ENCODE results near the gene JMJD6.
"Not testable (repeated sequence)": the region's sequence is repeated elsewhere in the genome, so short reads cannot be mapped to it uniquely, and the experiment has no call there.

Gene JMJD6

GRCh38 chr17:76715496-76715830 is 10.9 kb downstream of the JMJD6 start:
- DNase-seq, result no peak

GRCh38 chr17:76714822-76715495 is 11.4 kb downstream of the JMJD6 start:
- DNase-seq, result peak; percentile 91

DNA sequence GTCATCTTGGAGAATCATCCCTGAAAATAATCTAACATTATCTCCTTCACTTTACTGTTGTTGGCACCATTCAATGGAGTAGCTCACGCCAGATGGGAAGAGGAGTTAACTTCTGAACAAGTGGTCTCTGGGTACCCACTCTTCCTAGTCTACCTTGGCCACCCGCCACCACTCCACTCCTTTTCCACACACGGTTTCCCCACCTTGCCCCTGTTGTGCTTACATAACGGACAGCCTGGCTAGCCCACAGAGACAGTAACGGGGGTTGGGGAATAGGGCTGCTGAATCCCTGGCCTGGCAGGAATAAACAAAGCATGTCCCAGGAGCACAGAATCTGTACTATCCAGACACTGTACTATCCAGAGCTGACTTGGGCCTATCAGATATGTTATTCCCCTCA is 12.1 kb downstream of the JMJD6 start:
- no peak for DNase-seq

DNA sequence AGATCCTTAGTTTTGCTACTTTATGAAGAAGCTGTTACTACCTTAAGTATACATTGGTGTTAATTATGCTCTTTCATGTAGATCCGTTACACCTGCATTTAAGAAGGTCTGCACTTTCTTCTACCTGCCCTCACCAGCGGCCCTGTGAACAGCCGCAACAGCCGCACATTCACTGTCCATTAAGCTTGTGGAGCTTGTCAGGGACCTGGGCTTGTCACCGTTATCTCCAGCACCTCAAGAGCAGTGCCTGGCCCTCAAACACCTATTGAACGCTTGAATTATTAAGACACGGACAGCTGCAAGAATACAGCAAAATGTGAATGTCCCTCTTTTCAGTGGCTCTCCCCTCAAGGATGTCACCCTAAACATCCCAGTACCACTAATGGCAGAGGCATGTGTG is 12.6 kb downstream of the JMJD6 start:
- no peak for DNase-seq

- DNase-seq, result not testable (repeated sequence)
Measured at GRCh38 chr17:76712321-76712720, 14.1 kb downstream of the JMJD6 start.

DNA sequence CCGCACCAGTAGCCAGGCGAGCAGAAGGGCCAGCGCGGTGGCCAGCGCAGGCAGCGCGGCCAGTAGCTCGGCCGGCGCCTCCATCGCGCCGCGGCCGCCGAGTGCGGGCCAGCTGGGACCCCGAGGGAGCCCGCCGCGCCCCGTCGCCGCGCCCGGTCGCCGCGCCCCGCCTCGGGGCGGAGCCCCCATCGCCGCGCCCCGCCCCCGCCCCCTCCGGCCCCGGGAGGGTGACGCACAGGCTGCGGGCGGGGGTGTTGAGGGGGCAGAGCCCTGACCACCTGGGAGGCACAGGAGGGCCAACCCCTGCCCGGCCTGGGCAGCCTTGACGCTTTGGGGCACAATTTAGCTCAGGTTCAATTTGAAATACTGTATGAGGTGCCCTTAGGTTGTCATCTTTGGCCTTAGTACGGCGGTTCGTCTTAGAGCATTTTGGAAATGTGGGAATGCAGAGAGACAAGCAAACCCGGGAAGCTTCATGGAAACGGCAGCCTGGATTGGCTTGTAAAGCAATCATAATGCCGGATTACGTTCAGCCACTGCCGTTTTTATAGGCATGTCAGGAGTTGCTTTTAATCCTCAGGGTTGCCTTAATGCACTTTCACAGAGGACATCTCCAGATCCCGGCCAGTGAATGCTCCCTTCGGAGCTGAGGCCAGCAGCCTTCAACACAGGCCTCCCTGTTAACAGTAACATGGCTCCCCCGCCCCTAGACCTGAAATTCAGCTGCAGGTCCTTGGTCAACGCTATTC is 15.4 kb downstream of the JMJD6 start, which contains the start of gene MXRA7:
TSS of gene MXRA7 (minus strand) at position 103 of the 749 bp plus-strand sequence. CDS start at position 84, 19 bp downstream.
- peak; percentile 86 for DNase-seq

GRCh38 chr17:76709951-76710862 is 16.2 kb downstream of the JMJD6 start:
- DNase-seq, result not testable (repeated sequence)

GRCh38 chr17:76709077-76709950 is 17.1 kb downstream of the JMJD6 start:
- DNase-seq, result no peak

DNA sequence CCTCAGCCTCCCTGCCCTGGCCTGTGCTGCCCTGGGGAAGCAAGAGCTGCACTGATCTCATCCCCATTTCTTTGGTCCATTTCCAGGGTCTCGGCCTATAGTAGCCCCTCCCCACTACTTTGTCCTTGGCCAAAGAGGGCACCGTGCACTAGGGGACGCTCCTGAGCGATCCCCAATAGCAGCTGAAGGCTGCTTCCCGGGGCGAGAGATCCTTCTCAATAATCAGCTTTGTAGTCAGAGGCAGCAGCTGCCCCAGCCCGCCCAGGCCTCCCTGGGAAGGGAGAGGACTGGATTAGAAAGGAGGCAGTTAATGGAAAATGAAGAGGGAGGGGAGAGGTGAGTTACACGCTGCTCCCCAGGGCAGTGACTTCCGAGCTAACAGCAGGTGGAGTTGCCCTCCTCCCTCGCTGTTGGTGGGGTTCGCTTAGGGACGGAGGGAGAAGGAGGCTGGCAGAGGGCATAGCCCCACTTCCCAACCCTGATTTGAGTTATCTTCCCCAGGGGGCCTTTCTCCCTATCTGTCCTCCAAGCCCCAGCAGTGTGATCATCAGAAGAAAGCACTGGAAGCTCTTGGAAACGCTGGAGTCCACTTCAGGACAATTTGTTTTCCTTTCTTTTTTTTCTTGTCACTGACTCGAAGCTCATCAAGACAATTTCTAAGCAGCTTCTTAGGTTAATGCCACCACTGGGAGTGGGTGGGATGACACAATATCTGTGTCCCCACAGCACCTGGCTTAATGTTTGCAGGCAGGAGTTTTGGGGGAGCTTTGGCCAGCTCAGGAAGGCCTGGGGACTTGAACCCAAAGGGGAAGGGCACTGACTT is 18.2 kb downstream of the JMJD6 start:
- DNase-seq, result no peak

- DNase-seq, result no peak
Measured at GRCh38 chr17:76706817-76707216, 19.6 kb downstream of the JMJD6 start.

DNA sequence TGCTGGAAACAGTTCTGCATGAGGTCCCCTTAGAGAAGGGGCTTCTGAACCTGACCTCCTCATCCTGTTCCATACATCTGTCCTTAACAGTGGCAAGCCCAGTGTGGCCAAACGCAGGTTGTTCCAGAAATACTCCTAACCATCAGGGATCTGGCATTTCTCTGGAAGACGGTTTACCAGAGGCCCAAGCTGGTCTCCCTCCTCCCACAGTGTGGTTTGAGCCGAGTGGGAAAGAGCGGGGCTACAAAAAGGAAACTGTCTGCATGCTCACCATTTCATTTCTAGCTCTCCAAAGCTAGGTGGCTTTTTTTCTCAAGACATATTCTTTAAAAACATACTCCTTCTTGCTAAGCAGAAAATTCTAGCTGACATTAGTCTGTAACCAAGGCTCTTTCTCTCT is 21.6 kb downstream of the JMJD6 start:
- no peak for DNase-seq

DNA sequence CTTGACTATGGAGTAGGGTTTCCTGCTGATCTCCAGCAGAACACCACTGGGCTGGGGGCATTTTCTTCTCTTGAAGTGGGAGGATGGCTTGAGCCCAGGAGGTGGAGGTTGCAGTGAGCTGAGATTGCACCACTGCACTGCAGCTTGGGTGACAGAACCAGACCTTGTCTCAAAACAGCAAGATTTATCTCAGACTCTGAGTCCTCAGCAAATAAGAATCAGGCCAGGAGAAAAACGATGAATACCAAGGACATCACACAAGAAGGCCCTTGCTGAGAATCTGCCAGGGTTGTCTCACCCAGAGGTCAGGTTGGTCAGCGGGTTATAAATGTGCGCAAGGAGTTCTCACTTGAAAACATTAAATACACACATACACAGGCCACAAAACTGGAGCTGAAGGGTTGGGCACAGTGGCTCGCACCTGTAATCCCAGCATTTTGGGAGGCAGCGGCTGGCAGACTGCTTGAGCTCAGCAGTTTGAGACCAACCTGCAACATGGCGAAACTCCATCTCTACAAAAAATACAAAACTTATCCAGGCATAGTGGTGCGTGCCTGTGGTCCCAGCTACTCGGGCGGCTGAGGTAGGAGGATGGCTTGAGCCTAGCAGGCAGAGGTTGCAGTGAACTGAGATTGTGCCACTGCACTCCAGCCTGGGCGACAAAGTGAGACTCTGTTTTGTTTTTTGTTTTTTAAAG is 23.3 kb downstream of the JMJD6 start:
- no peak for DNase-seq

DNA sequence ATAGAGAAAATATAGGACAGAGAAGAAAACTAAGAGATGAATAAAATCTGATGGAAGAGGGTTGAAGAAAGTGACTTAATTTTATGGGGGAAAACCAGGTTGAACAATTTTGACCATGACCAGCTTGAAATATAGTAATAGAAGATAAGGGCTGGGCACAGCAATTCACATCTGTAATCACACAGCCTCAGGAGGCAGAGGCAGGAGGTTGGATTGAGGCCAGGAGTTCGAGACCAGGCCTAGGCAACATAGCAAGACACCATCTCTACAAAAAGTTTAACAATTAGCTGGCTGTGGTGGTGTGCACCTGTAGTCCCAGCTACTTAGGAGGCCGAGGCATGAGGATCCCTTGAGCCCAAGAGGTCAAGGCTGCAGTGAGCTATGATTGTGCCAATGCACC is 24.3 kb downstream of the JMJD6 start:
- DNase-seq, result no peak

DNA sequence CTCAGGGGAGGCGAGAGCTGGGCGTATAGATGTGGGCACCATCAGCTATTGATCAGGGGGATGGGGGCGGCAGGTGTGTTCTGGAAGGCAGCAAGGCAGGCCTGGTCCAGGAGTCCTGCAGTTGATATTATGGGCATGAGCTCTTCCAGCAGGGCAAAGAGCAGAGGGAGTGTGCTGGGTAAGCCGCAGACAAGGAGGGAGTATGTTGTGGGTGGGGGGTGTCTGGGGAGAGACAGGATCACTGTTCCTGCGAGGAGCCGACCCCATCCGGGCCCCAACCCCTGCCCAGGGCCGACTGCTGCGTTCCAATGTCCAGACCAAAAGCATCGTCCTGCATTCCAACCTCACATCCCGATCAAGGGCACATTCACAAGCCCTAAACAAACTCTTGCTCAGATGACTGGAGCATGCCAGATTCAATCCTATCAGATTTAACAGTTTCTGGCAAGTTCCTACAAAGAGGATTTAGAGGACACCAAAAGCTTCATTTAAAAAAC is 24.9 kb downstream of the JMJD6 start:
- DNase-seq, result no peak

- DNase-seq, result no peak
Measured at GRCh38 chr17:76700617-76701470, 25.6 kb downstream of the JMJD6 start.

GRCh38 chr17:76700270-76700616 is 26.2 kb downstream of the JMJD6 start:
- no peak for DNase-seq

DNA sequence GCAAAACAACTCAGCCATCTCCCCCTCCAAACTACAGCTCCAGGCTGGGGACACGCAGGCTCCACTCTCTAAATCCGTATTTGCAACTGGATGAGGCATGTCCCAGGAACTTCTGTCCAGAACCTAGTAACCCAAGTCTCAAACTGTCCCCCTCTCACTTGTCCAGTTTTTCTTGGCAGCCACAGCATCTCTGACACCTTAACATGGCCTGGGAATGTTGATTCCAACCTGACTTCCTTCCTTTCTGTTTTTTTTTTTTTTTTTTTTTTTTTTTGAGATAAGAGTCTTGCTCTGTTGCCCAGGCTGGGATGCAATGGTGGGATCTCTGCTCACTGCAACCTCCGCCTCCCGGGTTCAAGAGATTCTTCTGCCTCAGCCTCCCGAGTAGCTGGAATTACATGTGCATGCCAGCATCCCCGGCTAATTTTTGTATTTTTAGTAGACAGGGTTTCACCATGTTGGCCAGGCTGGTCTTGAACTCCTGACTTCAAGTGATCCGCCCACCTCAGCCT is 27.9 kb downstream of the JMJD6 start:
- not testable (repeated sequence) for DNase-seq

GRCh38 chr17:76697702-76698465 is 28.5 kb downstream of the JMJD6 start:
- no peak for DNase-seq
